Endothelial cell of umbilical vein (primary cell): ENCODE data around the gene BPGM. TPM values are rescaled to one million over a fixed set of nuclear protein-coding genes. Genes with fewer than 3 reads are reported as not detected.
A peak's percentile ranks its signal among the peaks of the same experiment; 100 is the strongest.
"Not testable (repeated sequence)": the region's sequence is repeated elsewhere in the genome, so short reads cannot be mapped to it uniquely, and the experiment has no call there.

Experiments
- BruUV-seq: library from RNA; stranded (reverse); fragments of 400-500 nt; replicated peaks from 2 replicates; lab custom pipeline; 2021; lab: Mats Ljungman, UMichigan
- CTCF ChIA-PET: fragments of 300-600, 350-600 bp; sonication (Branson Sonifier 250); formaldehyde crosslinking; loops from one replicate; lab custom pipeline; 2021; ENCODE audit warnings: antibody characterized with exemption, inconsistent platforms; lab: Charles Lee
- POLR2A ChIA-PET: fragments of 300-600, 350-600 bp; sonication (Branson Sonifier 250); formaldehyde crosslinking; loops from one replicate; lab custom pipeline; 2021; ENCODE audit warnings: antibody characterized with exemption, inconsistent platforms; lab: Charles Lee
- DNase-seq: peaks from one replicate; pipeline ENCODE4 v3.0.0-alpha.2; 2011; ENCODE audit warnings: low read depth, low spot score
- FAIRE-seq: peaks from 2 replicates; lab custom pipeline; 2011; peaks lifted over from hg19 to GRCh38; lab: Jason Lieb, UNC
- H2AFZ ChIP-seq: 2 replicates; pipeline ENCODE4 v1.6.0; 2012; ENCODE audit warnings: low read depth, low read length, control low read depth, inconsistent platforms
- H3K27ac ChIP-seq: 2 replicates; pipeline ENCODE4 v1.5.1; 2011; ENCODE audit warnings: low read depth, mild to moderate bottlenecking, control low read depth, low read length, moderate library complexity; ENCODE audit not compliant: insufficient read depth
- H3K27me3 ChIP-seq, 2 experiments: 2 replicates each; pipeline versions ENCODE4 v1.6.0 to v1.6.1; 2011; ENCODE audit warnings: low read length in 2 of 2, mixed read lengths in 1 of 2; ENCODE audit not compliant: control insufficient read depth in 2 of 2, insufficient read depth in 2 of 2
- H3K36me3 ChIP-seq, 2 experiments: 2 replicates in 1 of 2; 3 replicates in 1 of 2; pipeline ENCODE4 v1.5.1; 2011; ENCODE audit warnings: low read length in 2 of 2, mild to moderate bottlenecking in 1 of 2, moderate library complexity in 1 of 2; ENCODE audit not compliant: control insufficient read depth in 2 of 2, insufficient read depth in 2 of 2; ENCODE audit errors: extremely low read depth in 1 of 2
- H3K4me1 ChIP-seq: 3 replicates; pipeline ENCODE4 v1.5.1; 2011; ENCODE audit warnings: mild to moderate bottlenecking, low read length; ENCODE audit not compliant: control insufficient read depth, insufficient read depth; ENCODE audit errors: extremely low read depth
- H3K4me2 ChIP-seq: 2 replicates; pipeline ENCODE4 v1.6.1; 2011; ENCODE audit warnings: low read length, control low read depth, mixed read lengths; ENCODE audit not compliant: insufficient read depth
- H3K4me3 ChIP-seq, 3 experiments: fragments of 200-600 bp in 1 of 3; sonication (generic), shearing (Covaris generic) in 1 of 3; replicated peaks in 1 of 3; 2 replicates each; pipeline ENCODE4 v1.5.1; 2011 to 2016; ENCODE audit warnings: control low read depth in 3 of 3, low read length in 3 of 3, mild to moderate bottlenecking in 2 of 3, inconsistent platforms in 1 of 3, low read depth in 1 of 3, moderate library complexity in 1 of 3; ENCODE audit not compliant: insufficient read depth in 1 of 3
- H3K79me2 ChIP-seq: 2 replicates; pipeline ENCODE4 v1.6.0; 2012; ENCODE audit warnings: low read length, inconsistent platforms; ENCODE audit not compliant: control insufficient read depth, insufficient read depth
- H3K9ac ChIP-seq: replicated peaks from 2 replicates; pipeline ENCODE3; 2011; ENCODE audit warnings: low read length, control low read depth; ENCODE audit not compliant: insufficient read depth; ENCODE audit errors: extremely low read depth
- H3K9me1 ChIP-seq: replicated peaks from 3 replicates; pipeline ENCODE4 v1.6.0; 2011; ENCODE audit warnings: mild to moderate bottlenecking, low read length; ENCODE audit not compliant: control insufficient read depth, insufficient read depth; ENCODE audit errors: extremely low read depth
- H3K9me3 ChIP-seq: replicated peaks from 2 replicates; pipeline ENCODE4 v1.5.1; 2012; ENCODE audit warnings: low read length, inconsistent platforms; ENCODE audit not compliant: control insufficient read depth, insufficient read depth
- H4K20me1 ChIP-seq: replicated peaks from 2 replicates; pipeline ENCODE3; 2011; ENCODE audit warnings: mild to moderate bottlenecking, low read length; ENCODE audit not compliant: control insufficient read depth, insufficient read depth; ENCODE audit errors: extremely low read depth
- CTCF ChIP-seq, 2 donors: IDR thresholded peaks; 1 replicate in 1 of 2; 2 replicates in 1 of 2; pipeline ENCODE4 v1.5.1; 2011; ENCODE audit warnings: low read length in 2 of 2, mild to moderate bottlenecking in 2 of 2, moderate library complexity in 2 of 2, control low read depth in 1 of 2, inconsistent platforms in 1 of 2, low read depth in 1 of 2; ENCODE audit not compliant: insufficient read depth in 1 of 2; ENCODE audit errors: extremely low read depth in 1 of 2
- JUN ChIP-seq: IDR thresholded peaks from 2 replicates; pipeline ENCODE4 v1.6.1; 2011; ENCODE audit warnings: borderline replicate concordance, low read depth; ENCODE audit not compliant: insufficient read length, insufficient read depth
- MAX ChIP-seq: IDR thresholded peaks from 2 replicates; pipeline ENCODE4 v1.6.1; 2011; ENCODE audit not compliant: insufficient read depth, insufficient read length
- MYC ChIP-seq: IDR thresholded peaks from one replicate; pipeline ENCODE4 v1.6.1; 2011; ENCODE audit warnings: mild to moderate bottlenecking, low read depth, low read length
- dilution Hi-C: fragments of 300-500 bp; cut with MboI; formaldehyde crosslinking; loops from one replicate; pipeline ENCODE4 v1.15.0; 2019; ENCODE audit warnings: low sequenced_read_pairs; ENCODE audit not compliant: extremely low pct_ligation_motif_present
- intact Hi-C: fragments of 100-400 bp; cut with micrococcal nuclease; formaldehyde crosslinking; loops from one replicate; pipeline ENCODE4 v1.10.0; 2022
- polyA plus RNA-seq, 4 experiments: library from polyadenylated mRNA; depleted of rRNA in 3 of 4; stranded (reverse) in 3 of 4; unstranded in 1 of 4; fragments of >200 nt; gene quantifications; 2 replicates each; pipeline versions ENCODE4 v1.2.1 to v1.2.3, GENCODE V29; 2011 to 2012; ENCODE audit warnings: missing spikeins in 1 of 4
- total RNA-seq: library from RNA; stranded (reverse); gene quantifications from 2 replicates; pipeline ENCODE4 v1.2.3, GENCODE V29; 2021

BPGM gene
- total and polyA plus RNA-seq, 2 donors (not counting 3 experiments of a cell fraction or from before 2014, with no cell fraction given): 24.2 to 28.3 TPM

GRCh38 chr7:134685250-134685649, 38.6 kb downstream of the BPGM start:
- no peak overlapping the region for H3K9ac ChIP-seq
- ChIA-PET POLR2A (no interaction called here), CTCF (interaction anchor here (1.8 to 4.8 kb wide), 3 partner anchors 15 to 589 kb away, joined by 6 to 51 read pairs (median 11); no protein-coding TSS in a partner anchor)
- no peak overlapping the region for H3K27ac ChIP-seq
- BruUV-seq: no TSS peak
- H3K4me3 ChIP-seq: no peak overlapping the region
- dilution Hi-C loops: no loop called here
- H3K4me2 ChIP-seq: no peak overlapping the region
- H3K36me3 ChIP-seq: peaks cover 0 to 2% of the 10 kb centered on the region in 2 experiments
- H3K27me3 ChIP-seq: no peaks in the 10 kb centered on the region
- no peaks in the 10 kb centered on the region for H3K79me2 ChIP-seq
- H3K9me3 ChIP-seq: no peaks in the 10 kb centered on the region
- DNase-seq: peak; percentile 57
- H4K20me1 ChIP-seq: no peaks in the 10 kb centered on the region
- H2AFZ ChIP-seq: no peak overlapping the region
- H3K4me1 ChIP-seq: no peaks in the 10 kb centered on the region
- H3K9me1 ChIP-seq: no peaks in the 10 kb centered on the region
- FAIRE-seq: peak; percentile 31
- intact Hi-C loops: no loop called here
- TF ChIP-seq JUN (peak; percentile 33), MYC (no peak), MAX (peak; percentile 6)

DNA sequence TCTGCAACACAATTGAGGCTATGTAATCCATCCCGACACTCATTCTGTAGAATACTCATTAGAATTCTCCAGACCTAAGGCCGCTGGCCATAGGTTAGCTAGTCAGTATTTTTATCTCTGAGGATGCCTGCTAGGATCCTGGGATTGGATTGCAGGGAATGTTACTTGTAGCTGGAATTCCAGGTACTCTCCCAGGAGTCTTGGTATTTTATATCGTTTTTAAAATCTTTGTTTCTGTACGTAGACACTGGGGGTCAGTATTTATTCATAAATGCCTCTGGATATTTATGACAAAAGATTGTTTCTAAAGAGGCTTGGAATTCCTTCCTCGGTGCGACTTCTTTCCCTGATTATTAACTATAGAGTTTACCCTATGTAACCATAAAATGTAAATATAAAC, 40.1 kb downstream of the BPGM start:
- H2AFZ ChIP-seq: no peak overlapping the region
- peak; percentile 55 for DNase-seq
- BruUV-seq: no TSS peak
- TF ChIP-seq CTCF (IDR thresholded peaks at IDR 0.05; ENCODE audit: extremely low read depth in 1 of 2, insufficient read depth in 1 of 2, low read depth in 1 of 2, low read length in 2 of 2): no peak
- no peaks in the 10 kb centered on the region for H3K27me3 ChIP-seq
- FAIRE-seq: peak; percentile 12
- intact Hi-C loops (no loop called here), dilution Hi-C loops (no loop called here)
- ChIA-PET POLR2A (no interaction called here), CTCF (interaction anchor here (0.7 to 4.8 kb wide), 14 partner anchors 11 to 958 kb away, joined by 3 to 51 read pairs (median 6); partner anchors contain the start of gene CYREN)
- no peaks in the 10 kb centered on the region for H3K36me3 ChIP-seq
- H3K27ac ChIP-seq: no peak overlapping the region
- no peaks in the 10 kb centered on the region for H3K9me1 ChIP-seq
- H3K4me1 ChIP-seq: no peaks in the 10 kb centered on the region
- H3K79me2 ChIP-seq: no peaks in the 10 kb centered on the region
- H3K9me3 ChIP-seq: no peaks in the 10 kb centered on the region
- H3K4me2 ChIP-seq: no peak overlapping the region
- H3K4me3 ChIP-seq: no peak overlapping the region
- H4K20me1 ChIP-seq: no peaks in the 10 kb centered on the region
- no peak overlapping the region for H3K9ac ChIP-seq

DNA sequence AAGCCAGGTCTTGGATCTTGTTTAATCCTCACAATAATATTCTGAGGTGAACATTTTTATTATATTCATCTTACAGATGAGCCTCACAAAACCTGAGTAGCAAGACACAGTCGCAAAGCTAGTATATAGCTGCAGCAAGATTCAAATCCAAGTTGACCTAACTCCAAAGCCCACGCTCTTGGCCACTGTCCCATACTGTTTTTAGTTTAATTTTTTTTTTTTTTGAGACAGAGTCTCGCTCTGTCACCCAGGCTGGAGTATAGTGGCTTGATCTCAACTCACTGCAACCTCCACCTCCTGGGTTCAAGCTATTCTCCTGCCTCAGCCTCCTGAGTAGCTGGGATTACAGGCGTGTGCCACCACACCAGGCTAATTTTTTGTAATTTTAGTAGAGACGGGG, 42.9 kb downstream of the BPGM start:
- H3K9ac ChIP-seq, H3K4me3 ChIP-seq, POLR2A ChIA-PET, intact Hi-C loops, H3K79me2 ChIP-seq, H4K20me1 ChIP-seq, H3K9me3 ChIP-seq, dilution Hi-C loops, H3K4me1 ChIP-seq, H3K27ac ChIP-seq, H3K36me3 ChIP-seq, FAIRE-seq, BruUV-seq, H3K9me1 ChIP-seq, H2AFZ ChIP-seq, H3K4me2 ChIP-seq, DNase-seq, H3K27me3 ChIP-seq: not testable (repeated sequence)
- CTCF ChIA-PET: interaction anchor here (0.8 to 8.3 kb wide), 26 partner anchors 11 to 585 kb away, joined by 3 to 75 read pairs (median 4); no protein-coding TSS in a partner anchor
